Measurements from ENCODE around the gene SELENOK. TPM values are rescaled to one million over a fixed set of nuclear protein-coding genes. Genes with fewer than 3 reads are reported as not detected.

Gene SELENOK
- total and polyA plus RNA-seq, 2 donors (not counting 1 experiment from before 2014, with no cell fraction given): 27.5 to 56.1 TPM

DNA sequence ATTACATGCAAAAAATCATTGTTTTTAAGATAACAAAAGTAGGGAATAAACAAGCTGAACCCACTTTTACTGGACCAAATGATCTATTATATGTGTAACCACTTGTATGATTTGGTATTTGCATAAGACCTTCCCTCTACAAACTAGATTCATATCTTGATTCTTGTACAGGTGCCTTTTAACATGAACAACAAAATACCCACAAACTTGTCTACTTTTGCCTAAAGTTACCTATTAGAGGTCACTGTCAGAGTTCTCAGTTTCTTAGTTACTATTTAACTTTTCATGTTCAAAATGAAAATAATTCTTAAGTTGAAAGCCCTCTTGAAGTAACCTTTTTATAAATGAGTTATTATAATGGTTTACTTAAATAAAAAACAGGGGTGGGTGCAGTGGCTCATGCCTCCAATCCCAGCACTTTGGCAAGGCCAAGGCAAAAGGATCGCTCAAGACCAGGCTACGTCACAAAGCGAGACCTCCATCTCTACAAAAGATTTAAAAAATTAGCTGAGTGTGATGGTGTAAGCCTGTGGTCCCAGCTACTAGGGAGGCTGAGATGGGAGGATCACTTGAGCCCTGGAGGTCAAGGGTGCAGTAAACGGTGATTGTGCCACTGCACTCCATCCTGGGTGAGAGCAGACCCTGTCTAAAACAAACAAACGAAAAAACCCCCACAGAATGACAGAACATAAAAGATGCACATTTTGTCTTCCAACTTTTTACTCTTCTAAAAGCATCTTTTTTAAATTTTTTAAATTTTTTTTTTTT, 25.7 kb downstream of the SELENOK start:
- H3K4me3 ChIP-seq (ENCODE audit: control extremely low read depth in 1 of 5, extremely low read depth in 1 of 5, insufficient read depth in 1 of 5, low read depth in 2 of 5, low read length in 4 of 5): no peak overlapping the region
- POLR2A ChIA-PET: no interaction called here
- peaks cover 23% of the 10 kb centered on the region for H3K4me1 Mint-ChIP-seq

DNA sequence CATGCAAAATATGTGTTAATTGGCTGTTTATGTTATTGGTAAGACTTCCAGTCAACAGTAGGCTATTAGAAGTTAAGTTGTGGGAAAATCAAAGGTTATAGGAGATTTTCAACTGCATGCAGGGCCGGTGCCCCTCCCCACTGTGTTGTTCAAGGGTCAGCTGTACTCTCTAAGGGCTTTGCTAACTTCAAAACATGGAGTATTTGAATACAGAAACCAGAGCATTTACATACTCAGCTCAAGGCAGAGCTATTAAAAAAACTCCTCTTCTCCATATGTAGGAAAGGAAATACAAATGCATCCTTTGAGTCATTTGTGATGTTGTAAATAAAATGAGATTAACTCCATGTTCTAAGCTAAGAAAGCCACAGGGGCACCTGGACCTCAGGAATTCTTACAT, 28.5 kb downstream of the SELENOK start:
- Mint-ChIP-seq H3K27me3 (no peaks in the 10 kb centered on the region), H3K9me3 (ENCODE audit: insufficient read depth) (no peaks in the 10 kb centered on the region), H3K4me1 (peaks cover 30% of the 10 kb centered on the region), H3K4me3 (no peak overlapping the region), H3K27ac (no peak overlapping the region)
- TF ChIP-seq EZH2 (IDR thresholded peaks at IDR 0.05; ENCODE audit: borderline replicate concordance, insufficient read depth, low read depth, low read length, poor library complexity, severe bottlenecking): no peak
- TF ChIP-seq, protein P1, sequence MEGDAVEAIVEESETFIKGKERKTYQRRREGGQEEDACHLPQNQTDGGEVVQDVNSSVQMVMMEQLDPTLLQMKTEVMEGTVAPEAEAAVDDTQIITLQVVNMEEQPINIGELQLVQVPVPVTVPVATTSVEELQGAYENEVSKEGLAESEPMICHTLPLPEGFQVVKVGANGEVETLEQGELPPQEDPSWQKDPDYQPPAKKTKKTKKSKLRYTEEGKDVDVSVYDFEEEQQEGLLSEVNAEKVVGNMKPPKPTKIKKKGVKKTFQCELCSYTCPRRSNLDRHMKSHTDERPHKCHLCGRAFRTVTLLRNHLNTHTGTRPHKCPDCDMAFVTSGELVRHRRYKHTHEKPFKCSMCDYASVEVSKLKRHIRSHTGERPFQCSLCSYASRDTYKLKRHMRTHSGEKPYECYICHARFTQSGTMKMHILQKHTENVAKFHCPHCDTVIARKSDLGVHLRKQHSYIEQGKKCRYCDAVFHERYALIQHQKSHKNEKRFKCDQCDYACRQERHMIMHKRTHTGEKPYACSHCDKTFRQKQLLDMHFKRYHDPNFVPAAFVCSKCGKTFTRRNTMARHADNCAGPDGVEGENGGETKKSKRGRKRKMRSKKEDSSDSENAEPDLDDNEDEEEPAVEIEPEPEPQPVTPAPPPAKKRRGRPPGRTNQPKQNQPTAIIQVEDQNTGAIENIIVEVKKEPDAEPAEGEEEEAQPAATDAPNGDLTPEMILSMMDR (IDR thresholded peaks at IDR 0.05): no peak
- no peak overlapping the region for H3K27ac ChIP-seq (ENCODE audit: low read length in 2 of 2)
- no peak overlapping the region for H3K4me2 ChIP-seq (replicated peaks; ENCODE audit: low read depth, low read length, poor library complexity, severe bottlenecking)
- no peaks in the 10 kb centered on the region for H3K9me3 ChIP-seq (ENCODE audit: control extremely low read depth in 1 of 3, control insufficient read depth in 2 of 3, insufficient read depth in 1 of 3, low read length in 2 of 3)
- DNase-seq (no peak), ATAC-seq (ENCODE audit: low read depth) (no peak)
- H4K20me1 ChIP-seq (ENCODE audit: control insufficient read depth, insufficient read depth, low read length, poor library complexity, severe bottlenecking): no peaks in the 10 kb centered on the region
- no peak overlapping the region for H2AFZ ChIP-seq (ENCODE audit: insufficient read depth, low read depth, low read length, poor library complexity, severe bottlenecking)
- no peaks in the 10 kb centered on the region for H3K27me3 ChIP-seq (replicated peaks in 1 of 4; ENCODE audit: control extremely low read depth in 1 of 4, control insufficient read depth in 3 of 4, insufficient read depth in 4 of 4, low read length in 3 of 4)
- peaks cover 4 to 6% of the 10 kb centered on the region in 2 donors for H3K4me1 ChIP-seq (ENCODE audit: control insufficient read depth in 2 of 2, insufficient read depth in 2 of 2, low read length in 2 of 2)
- CTCF ChIA-PET: interaction anchor here (1.0 kb wide), 1 partner anchor 10 kb away, joined by 4 read pairs; no protein-coding TSS in a partner anchor
- no peak overlapping the region for H3K4me3 ChIP-seq (ENCODE audit: control extremely low read depth in 1 of 5, extremely low read depth in 1 of 5, insufficient read depth in 1 of 5, low read depth in 2 of 5, low read length in 4 of 5)
- no peaks in the 10 kb centered on the region for H3K79me2 ChIP-seq (ENCODE audit: control insufficient read depth, insufficient read depth, low read length)
- WGBS (ENCODE audit: insufficient coverage): no CpG with 5 or more reads among the region's 1 CpG
- intact Hi-C loops (cut with micrococcal nuclease): no loop called here
- POLR2A ChIA-PET: no interaction called here
- peaks cover 11 to 42% of the 10 kb centered on the region in 2 experiments for H3K36me3 ChIP-seq (replicated peaks in 1 of 2; ENCODE audit: control extremely low read depth in 1 of 2, control insufficient read depth in 1 of 2, extremely low read depth in 1 of 2, insufficient read depth in 2 of 2, low read length in 1 of 2)
- no peak overlapping the region for H3K9ac ChIP-seq (ENCODE audit: low read length)

More for the DNA sequence above, 25.7 kb downstream of the SELENOK start:
- no peaks in the 10 kb centered on the region for H3K27me3 ChIP-seq (replicated peaks in 1 of 4; ENCODE audit: control extremely low read depth in 1 of 4, control insufficient read depth in 3 of 4, insufficient read depth in 4 of 4, low read length in 3 of 4)
- intact Hi-C loops (cut with micrococcal nuclease): no loop called here
- no peaks in the 10 kb centered on the region for H3K79me2 ChIP-seq (ENCODE audit: control insufficient read depth, insufficient read depth, low read length)
- H3K9ac ChIP-seq (ENCODE audit: low read length): no peak overlapping the region
- H3K36me3 ChIP-seq (replicated peaks in 1 of 2; ENCODE audit: control extremely low read depth in 1 of 2, control insufficient read depth in 1 of 2, extremely low read depth in 1 of 2, insufficient read depth in 2 of 2, low read length in 1 of 2): peaks cover 15 to 59% of the 10 kb centered on the region in 2 experiments
- no peak overlapping the region for H2AFZ ChIP-seq (ENCODE audit: insufficient read depth, low read depth, low read length, poor library complexity, severe bottlenecking)
- DNase-seq: no peak
- no peak overlapping the region for H3K4me3 Mint-ChIP-seq
- no peaks in the 10 kb centered on the region for H3K9me3 Mint-ChIP-seq (ENCODE audit: insufficient read depth)
- CTCF ChIA-PET: interaction anchor here (0.7 kb wide), 1 partner anchor 1479 kb away, joined by 4 read pairs; no protein-coding TSS in a partner anchor
- peaks cover 4 to 6% of the 10 kb centered on the region in 2 donors for H3K4me1 ChIP-seq (ENCODE audit: control insufficient read depth in 2 of 2, insufficient read depth in 2 of 2, low read length in 2 of 2)
- no peak overlapping the region for H3K4me2 ChIP-seq (replicated peaks; ENCODE audit: low read depth, low read length, poor library complexity, severe bottlenecking)
- H4K20me1 ChIP-seq (ENCODE audit: control insufficient read depth, insufficient read depth, low read length, poor library complexity, severe bottlenecking): no peaks in the 10 kb centered on the region
- H3K27ac Mint-ChIP-seq: no peak overlapping the region
- no peaks in the 10 kb centered on the region for H3K9me3 ChIP-seq (ENCODE audit: control extremely low read depth in 1 of 3, control insufficient read depth in 2 of 3, insufficient read depth in 1 of 3, low read length in 2 of 3)
- no peaks in the 10 kb centered on the region for H3K27me3 Mint-ChIP-seq
- WGBS (ENCODE audit: insufficient coverage): 100% methylated on average over 2 of the region's 5 CpGs
- no peak overlapping the region for H3K27ac ChIP-seq (ENCODE audit: low read length in 2 of 2)
- no peak for ATAC-seq (ENCODE audit: low read depth)
- TF ChIP-seq, protein P1 (IDR thresholded peaks at IDR 0.05): no peak
- TF ChIP-seq EZH2 (IDR thresholded peaks at IDR 0.05; ENCODE audit: borderline replicate concordance, insufficient read depth, low read depth, low read length, poor library complexity, severe bottlenecking): no peak
